ENCODE measurements around the gene ABCC1.
"Not testable (repeated sequence)": the region's sequence is repeated elsewhere in the genome, so short reads cannot be mapped to it uniquely, and the experiment has no call there.

Gene ABCC1

DNA sequence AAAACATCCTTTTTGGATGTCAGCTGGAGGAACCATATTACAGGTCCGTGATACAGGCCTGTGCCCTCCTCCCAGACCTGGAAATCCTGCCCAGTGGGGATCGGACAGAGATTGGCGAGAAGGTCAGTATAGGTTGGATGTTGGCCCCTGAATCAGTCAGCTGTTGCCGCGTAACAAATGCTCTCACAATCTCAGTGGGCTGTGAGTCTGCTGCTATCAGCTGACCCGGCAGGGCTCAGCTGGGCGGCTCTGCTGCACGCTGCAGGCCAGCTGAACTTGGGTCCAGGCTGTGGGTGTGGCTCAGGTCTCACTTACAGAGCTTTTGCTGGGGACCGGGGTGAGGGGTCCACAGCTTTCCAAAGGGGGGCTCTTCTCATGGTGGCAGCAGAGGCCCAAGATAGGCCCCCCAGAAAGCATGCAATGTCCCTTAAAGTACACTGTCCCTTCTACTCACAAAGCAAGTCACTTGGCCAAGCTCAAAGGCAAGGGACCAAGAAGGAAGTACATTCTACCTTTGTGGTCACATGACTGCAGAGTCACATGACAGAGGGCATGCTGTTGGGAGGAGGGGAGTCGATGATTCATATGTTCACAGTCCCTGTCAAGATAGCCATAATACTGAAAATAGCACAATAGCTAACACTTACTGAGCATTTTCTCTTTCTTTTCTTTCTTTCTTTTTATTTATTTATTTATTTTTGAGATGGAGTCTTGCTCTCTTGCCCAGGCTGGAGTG is 134.2 kb downstream of the ABCC1 start:
- DNase-seq (ENCODE audit: low read depth), result no peak

DNA sequence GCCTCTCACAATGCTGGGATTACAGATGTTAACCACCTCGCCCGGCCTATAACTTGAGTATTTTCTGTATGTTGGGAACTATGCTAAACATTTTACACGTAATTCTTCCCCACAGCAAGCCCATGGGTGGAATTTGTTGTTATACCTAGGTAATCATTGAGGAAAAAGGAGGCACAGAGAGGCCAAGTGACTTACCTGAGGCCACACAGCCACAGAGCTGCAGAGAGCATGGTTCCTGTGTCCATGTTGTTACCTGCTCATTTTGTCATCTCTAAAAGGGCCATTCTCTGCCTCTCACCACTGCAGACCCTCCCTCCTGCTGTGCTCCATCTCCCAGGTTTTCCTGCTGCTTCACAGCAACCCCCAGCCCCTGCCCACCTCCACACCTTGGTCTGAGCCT is 135.5 kb downstream of the ABCC1 start:
- DNase-seq (ENCODE audit: low read depth), result no peak

DNA sequence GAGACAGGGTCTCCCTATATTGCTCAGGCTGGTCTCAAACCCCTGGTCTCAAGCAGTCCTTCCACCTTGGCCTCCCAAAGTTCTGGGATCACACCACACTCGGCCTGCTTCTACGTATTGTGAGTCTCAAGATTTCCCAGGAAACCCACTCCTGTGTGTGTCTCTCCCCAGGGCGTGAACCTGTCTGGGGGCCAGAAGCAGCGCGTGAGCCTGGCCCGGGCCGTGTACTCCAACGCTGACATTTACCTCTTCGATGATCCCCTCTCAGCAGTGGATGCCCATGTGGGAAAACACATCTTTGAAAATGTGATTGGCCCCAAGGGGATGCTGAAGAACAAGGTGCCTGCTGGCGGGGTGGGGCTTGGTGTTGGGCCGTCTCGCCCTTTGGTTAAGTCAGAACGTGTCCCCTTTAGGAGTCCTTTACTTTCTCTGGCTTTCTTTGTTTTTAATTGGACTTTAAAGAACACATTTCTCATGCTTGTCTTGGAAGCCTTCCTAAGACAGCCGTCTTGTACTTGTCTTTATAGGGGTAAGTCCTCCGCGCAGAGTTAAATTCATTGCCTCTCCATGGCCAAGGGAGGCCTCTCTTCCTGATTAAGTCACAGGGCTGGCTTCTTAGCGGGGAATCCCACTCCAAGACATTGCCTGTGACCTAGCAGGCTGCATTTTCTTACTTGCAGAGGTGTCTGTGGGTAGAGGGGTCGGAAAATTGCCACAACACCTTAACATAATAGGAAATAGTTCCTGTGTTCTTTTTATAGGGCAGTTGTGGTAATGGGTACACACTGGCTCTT is 137.4 kb downstream of the ABCC1 start:
- no peak for DNase-seq (ENCODE audit: low read depth)

DNA sequence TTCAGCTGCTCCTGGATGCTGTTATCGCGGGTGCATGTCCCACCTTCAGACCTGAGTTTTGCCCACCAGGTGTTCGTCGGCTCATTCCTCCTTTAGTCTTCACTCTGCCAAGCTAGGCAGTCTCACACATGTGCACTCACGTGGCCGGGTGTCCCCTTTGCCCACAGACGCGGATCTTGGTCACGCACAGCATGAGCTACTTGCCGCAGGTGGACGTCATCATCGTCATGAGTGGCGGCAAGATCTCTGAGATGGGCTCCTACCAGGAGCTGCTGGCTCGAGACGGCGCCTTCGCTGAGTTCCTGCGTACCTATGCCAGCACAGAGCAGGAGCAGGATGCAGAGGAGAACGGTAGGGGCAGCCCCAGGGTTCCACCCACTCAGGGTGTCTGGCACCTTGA is 140.8 kb downstream of the ABCC1 start:
- DNase-seq (ENCODE audit: low read depth), result no peak

DNA sequence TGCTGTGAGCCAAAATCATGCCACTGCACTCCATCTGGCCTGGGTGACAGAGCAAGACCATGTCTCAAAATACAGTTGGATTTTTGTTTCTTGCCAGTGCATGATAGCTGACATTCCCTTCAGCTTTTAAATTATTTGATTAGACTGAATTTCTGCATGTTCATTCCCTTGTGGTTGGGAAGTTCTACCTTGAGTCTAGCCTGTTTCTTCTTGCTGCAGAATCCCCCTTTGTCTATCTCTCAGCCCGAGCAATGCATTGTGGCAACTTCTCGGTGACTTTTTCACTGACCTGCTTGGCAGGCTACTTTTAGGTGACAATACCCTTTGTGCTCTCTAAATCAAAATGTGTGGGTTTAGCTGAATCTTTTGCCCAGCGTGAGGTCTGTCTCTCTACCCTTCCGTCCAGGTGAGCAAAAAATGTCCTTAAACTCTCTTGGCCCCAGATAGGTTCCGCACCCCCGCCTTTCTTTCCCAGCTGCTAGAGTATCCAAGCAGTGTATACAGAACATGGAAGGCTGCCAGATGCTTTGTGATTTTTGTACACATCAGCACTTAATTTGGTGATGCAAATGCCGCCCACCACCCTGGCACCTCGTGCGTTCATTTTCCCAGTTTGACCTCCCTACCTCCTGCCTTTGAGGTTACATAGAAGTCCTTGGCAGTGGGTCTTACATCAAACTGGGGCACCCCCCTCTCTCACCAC is 143.7 kb downstream of the ABCC1 start:
- no peak for DNase-seq (ENCODE audit: low read depth)

DNA sequence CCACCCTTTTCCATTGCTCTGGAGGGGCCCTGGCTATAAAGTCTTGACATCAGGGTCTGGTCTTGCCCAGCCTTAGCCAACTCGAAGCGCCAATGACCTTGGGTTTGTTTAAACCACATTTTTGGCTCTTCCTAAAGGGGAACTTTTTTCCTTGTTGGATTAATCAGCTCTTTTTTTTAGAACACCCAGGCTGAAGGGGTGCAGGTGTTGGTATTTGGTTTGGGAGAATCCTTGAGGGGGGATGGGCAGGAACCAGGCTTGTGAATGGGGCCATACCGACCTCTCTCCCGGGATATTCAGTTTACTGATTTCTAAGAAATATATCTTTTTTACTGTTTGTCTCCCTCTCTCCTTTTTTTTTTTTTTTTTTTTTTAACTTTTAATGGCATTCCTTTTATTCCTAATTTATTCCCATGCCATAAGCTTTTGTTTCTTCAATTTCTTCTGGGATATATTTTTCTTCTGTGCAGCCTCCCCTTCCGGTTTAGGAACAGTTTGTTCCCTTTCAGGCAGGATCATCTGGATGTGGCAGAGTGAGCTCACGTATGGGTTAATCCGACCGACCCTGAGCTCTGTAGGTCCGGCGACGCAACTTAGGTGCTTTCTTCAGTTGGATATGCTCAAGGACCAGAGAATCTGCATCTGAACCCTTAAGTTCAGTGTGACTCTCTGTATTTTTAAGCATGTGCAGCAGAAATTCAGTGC is 144.4 kb downstream of the ABCC1 start:
- DNase-seq (ENCODE audit: low read depth), result no peak

DNA sequence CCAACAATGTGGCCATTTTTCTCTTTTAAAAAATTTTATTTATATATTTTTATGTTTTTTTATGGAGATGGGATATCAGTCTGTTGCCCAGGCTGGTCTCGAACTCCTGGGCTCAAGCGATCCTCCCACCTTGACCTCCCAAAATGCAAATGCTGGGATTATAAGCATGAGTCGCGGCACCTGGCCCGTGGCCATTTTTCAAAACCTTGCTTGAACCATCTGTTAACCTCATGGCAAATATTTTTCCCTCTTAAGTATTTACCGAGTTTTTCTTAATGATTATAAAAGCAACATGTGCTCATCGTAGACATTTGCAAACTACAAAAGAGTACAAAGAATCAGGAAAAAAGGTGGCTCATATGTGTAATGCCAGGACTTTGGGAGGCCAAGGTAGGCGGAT is 146.2 kb downstream of the ABCC1 start:
- DNase-seq (ENCODE audit: low read depth), result no peak

DNA sequence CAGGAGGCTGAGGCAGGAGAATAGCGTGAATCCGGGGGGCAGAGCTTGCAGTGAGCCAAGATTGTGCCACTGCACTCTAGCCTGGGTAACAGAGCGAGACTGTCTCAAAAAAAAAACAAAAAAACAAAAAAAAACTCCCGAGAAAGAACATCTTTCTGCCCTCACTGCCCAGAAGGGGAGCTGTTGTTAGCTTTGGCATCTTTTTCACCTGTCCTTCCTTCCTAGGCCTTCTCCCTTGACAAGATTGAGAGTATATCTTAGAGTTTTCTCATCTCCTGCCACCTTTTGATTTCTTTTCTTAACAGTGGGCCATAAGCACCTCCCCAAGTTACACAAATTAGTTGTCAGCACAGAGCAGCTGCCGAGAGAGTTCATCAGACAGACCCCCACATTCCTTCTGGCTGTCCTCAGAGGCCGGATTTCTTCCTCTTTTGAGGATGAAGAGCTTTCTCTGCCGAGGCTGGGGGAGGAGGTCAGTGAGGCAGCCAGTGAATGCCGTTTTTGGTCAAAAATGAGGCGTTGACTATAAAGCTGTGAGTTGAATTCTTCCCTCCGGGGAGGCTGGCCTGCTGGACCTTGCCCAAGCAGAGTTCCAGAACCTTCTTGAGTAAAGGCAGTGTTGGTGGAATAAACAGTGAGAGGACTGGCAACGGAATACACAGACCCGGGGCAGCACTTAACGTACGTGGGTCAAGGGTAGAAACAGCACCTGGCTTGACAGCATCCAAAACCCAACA is 146.9 kb downstream of the ABCC1 start:
- DNase-seq (ENCODE audit: low read depth), result no peak

DNA sequence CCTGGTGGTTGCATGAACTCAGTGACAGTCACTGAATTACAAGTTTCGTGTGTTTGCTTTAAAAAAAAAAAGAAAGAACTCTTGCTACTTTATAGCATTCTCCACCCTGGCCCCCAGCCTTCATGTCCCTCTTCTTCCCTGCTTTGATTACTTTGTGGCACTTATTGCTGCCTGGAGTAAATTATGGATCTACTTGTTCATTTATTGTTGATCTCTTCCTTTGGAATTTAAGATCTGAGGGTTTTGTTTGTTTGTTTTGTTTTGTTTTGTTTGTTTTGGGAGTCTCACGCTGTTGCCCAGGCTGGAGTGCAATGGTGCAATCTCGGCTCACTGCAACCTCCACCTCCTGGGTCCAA is 147.4 kb downstream of the ABCC1 start:
- DNase-seq (ENCODE audit: low read depth), result no peak

DNA sequence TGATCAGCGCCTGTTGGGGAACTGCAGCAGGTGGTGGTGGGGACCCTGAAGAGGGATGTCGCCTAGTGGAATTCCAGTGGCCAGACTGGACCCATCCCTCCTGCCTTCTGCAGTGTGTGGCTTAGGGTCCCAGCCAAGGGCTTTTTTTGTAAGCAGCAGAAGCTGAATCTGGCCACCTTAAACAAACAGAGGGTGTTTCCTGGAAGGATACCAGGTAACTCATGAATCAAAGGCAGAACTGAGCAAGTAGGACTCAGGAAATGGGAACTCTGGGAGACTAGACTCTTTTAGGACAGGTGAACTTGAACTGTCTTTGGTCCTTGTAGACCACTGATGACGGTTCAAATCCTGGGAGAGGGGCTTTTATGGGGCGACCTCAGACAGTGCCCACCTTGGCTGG is 149.9 kb downstream of the ABCC1 start:
- DNase-seq (ENCODE audit: low read depth), result no peak

DNA sequence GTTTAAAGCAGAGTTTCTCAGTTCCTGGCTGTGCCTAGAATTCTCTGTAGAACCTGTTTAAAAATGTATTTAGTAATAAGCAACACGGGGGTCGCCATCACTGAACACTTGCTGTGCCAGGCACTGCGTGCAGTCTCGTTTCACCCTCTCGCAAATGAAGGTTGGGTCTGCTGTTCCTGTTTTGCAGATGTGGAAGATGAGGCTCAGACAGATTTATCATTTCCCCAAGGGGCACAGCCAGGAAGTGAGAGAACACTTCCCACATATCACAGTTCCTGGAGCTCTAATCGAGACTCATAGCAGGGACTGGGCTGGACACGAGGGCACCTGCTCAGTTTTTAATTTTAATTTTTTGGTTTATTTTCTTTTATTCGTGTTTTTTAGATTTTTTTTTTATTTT is 151.2 kb downstream of the ABCC1 start:
- DNase-seq (ENCODE audit: low read depth), result no peak

DNA sequence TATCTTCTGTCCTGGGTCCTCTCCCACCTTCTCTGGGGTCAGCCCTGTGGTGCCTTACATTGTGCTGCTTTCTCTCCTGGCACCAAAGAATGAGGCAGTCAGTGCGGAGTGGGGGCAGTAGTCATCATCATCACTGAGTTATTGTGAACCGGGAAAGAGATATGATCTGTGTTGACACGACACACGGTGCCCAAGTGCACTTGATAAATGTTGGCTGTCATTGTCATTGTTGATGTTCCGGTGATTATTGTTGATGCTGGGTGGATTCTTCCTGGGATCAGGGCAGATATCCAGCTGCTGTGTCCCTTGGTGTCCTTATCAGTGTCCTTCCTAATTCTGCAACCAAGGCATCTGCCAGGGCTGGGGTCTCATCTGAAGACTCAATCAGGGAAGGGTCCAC is 152.2 kb downstream of the ABCC1 start:
- DNase-seq (ENCODE audit: low read depth), result no peak

DNA sequence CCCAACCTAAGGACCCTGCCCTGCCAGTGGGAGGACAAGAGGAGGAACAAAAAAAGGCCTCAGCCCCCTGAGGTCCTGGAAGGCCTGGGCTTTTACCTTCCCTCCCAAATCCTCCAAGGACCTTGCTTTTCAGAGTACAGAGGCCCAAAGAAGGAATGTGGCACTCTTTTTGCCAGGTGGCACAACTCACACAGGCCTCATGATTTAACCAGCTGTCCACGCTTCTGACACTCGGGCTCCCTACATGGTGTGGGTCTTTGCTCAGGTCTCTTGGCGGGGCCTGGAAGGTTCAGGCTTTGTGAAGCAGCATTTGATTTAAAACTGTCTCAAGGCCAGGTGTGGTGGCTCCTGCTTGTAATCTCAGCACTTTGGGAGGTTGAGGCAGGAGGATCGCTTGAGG is 153.3 kb downstream of the ABCC1 start:
- no peak for DNase-seq (ENCODE audit: low read depth)

DNA sequence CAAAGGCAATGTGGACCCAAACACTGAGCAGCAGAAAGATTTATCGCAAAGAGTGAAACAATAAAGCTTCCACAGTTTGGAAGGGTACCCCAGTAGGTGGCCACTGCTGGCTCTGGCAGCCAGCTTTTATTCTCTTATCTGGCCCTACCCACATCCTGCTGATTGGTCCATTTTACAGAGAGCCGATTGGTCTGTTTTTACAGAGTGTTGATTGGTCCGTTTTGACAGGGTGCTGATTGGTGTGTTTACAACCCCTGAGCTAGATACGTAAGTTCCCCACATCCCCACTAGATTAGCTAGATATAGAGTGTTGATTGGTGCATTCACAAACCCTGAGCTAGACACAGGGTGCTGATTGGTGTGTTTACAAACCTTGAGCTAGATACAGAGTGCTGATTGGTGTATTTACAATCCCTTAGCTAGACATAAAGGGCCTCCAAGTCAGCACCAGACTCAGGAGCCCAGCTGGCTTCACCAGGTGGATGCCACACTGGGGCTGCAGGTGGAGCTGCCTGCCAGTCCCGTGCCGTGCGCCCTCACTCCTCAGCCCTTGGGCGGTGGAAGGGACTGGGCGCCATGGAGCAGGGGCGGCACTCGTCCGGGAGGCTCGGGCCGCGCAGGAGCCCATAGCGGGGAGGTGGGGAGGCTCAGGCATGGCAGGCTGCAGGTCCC is 154.9 kb downstream of the ABCC1 start:
- not testable (repeated sequence) for DNase-seq (ENCODE audit: low read depth)

DNA sequence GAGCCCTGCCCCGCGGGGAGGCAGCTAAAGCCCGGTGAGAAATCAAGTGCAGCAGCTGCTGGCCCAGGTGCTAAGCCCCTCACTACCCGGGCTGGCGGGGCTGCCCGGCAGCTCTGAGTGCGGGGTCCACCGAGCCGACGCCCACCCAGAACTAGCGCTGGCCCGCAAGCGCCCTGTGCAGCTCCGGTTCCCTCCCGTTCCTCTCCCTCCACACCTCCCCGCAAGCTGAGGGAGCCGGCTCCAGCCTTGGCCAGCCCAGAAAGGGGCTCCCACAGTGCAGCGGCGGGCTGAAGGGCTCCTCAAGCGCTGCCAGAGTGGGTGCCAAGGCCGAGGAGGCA is 155.4 kb downstream of the ABCC1 start:
- DNase-seq (ENCODE audit: low read depth), result not testable (repeated sequence)

DNA sequence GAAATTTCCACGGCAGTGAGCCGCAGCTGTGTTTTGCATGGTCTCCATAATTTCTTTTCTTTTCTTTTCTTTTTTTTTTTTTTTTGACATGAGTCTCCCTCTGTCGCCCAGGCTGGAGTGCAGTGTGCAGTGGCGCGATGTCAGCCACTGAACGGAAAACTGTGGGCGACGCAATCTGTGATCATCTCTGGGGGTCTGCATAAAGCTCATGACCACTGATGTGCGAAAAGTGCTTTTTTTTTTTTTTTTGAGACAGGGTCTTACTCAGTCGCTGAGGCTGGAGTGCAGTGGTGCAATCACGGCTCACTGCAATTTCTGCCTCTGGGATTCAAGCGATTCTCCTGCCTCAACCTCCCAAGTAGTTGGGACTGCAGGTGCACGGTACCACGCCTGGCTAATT is 156.2 kb downstream of the ABCC1 start:
- DNase-seq (ENCODE audit: low read depth), result no peak

DNA sequence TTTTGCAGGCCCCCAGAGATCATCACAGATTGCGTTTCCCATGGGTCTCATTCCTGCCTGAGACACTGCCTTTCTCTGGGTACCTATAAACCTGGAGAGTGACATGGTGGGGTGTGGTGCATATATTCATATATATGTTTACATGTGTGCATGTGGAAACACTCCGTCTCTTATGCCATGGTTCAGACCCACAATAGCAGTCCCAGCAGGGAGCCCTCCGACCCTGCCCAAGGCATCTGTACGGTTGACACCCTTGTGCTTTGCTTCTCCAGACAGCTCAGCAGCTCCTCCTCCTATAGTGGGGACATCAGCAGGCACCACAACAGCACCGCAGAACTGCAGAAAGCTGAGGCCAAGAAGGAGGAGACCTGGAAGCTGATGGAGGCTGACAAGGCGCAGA is 157.1 kb downstream of the ABCC1 start:
- DNase-seq (ENCODE audit: low read depth), result no peak

DNA sequence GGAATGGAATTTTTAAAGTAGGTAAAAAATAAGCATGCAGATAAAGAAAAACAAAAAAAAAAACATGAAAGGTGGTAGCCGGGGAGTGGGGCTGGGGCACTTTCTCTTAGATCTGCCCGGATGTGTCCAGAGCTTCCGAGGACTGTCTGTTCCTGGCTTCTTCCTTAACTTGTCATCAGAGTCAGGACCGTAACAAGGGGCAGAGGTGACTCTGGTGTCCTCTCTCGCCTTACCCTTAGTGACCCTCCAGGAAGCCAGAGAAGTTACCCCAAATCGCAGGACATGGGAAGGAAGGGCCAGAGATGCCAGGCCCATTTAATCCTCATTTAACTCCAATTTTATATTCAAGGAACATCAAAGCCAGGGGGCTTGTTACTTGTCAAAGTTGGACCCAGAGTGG is 158.4 kb downstream of the ABCC1 start:
- DNase-seq (ENCODE audit: low read depth), result no peak

DNA sequence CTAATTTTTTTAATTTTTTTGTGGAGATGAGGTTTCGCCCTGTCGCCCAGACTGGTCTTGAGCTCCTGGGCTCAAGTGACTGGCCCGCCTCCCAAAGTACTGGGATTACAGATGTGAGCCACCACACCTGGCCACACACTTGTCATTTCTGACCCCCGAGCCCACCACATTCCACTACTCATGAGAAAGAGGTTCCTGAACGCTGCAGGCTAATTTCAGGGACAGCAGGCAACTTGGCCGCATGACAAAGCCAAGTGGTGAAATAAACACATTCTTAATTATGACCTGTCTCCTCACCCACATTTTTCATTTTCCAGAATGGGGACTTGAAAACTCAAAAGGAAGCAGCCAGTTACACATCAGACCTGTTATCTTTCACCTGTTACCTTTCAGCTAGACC is 159.3 kb downstream of the ABCC1 start:
- DNase-seq (ENCODE audit: low read depth), result no peak

DNA sequence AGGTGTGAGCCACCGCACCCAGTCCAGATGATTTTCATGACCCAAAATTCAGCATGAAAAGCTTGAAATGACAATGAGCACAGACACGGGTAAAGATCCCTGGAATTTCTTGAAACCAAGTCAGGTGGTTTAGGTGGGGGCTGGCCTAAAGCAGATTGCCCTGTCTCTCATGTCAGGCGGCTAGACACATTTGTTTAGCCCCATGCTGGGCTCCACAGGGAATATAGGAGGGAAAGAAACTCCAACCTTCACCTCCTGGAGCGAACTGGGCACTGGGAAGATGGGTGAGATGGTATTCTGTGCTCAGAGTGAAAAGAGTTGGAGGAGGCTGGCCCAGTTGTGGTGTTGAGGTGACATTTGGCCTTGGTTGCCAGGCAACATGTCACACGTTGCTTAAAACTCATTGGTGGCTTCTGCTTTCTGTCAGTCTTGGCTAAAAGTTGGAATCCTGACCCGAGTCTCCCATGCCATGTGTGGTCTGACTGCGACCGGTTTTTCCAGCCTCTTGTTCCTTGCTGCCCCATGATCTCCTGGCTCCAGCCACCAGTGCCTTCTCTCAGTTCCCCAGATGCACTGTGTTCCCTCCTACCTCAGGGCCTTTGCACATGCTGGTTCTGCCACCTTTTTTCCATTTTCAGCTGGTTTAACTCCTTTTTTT is 160.2 kb downstream of the ABCC1 start:
- no peak for DNase-seq (ENCODE audit: low read depth)

DNA sequence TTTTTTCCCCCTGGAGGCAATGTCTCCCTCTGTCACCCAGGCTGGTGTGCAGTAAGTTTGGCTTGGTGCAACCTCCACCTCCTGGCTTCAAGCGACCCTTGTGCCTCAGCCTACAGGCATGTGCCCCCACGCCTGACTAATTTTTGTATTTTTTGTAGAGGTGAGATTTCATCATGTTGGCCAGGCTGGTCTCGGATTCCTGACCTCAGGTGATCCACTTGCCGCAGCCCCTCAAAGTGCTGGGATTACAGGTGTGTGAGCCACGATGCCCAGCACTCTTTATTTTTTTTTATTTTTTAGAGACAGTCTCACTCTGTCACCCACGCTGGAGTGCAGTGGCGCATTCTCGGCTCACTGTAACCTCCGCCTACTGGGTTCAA is 160.7 kb downstream of the ABCC1 start:
- DNase-seq (ENCODE audit: low read depth), result no peak
